GM19372 (cell line): ENCODE data around the gene CPLX3.

ENCODE experiments used
- ATAC-seq: cut with Tn5 transposase; IDR thresholded peaks from one replicate; pipeline ENCODE4 v1.9.1; 2021; ENCODE audit warnings: mild to moderate bottlenecking, low read depth, moderate library complexity; ENCODE audit not compliant: unreplicated experiment

CPLX3 gene

DNA sequence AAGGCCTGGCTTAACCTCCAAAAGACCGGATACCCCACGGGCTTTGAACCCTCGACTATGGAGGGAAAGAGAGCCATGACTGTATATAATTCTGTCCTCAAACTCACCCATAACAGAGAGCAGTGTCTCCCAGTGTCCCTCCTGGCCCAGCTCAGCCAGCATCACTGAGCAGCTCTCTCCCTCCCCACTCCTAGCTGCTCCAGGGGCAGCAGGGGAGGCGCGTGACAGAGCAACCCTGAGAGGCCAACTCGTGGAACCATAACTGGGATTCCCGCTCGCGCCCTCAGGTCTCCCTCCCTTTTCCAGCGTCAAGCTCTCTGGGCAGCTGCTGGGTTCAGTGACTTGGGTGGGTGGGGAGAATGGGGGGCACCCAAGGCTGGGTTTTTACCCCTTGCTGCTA lies 561 bp upstream of the CPLX3 start:
- no peak for ATAC-seq

- no peak for ATAC-seq
These were observed 494 bp downstream of the CPLX3 start for GRCh38 chr15:74826921-74827320.

GRCh38 chr15:74827614-74828013 lies 1.2 kb downstream of the CPLX3 start:
- ATAC-seq: no peak

DNA sequence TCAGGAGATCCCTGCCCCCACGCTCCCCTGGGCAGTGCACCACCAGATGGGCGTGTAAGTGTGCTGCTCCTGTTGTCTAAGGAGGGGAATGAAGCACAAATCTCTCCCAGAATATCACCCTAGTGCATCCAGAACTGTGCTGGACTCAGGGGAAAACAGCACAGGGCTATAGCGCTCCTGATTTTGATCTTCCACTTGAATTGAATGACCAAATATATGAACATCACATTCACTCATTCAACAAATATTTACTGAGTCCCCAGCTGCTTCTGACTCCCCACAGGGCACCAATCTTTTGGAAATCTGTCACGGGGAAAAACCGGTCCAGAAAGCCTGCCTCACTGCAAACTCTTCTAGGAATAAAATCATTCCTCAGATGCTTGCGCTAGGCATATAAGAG lies 2.4 kb downstream of the CPLX3 start:
- ATAC-seq: no peak

- ATAC-seq: no peak
These were observed 3.1 kb downstream of the CPLX3 start for GRCh38 chr15:74829486-74829885.

DNA sequence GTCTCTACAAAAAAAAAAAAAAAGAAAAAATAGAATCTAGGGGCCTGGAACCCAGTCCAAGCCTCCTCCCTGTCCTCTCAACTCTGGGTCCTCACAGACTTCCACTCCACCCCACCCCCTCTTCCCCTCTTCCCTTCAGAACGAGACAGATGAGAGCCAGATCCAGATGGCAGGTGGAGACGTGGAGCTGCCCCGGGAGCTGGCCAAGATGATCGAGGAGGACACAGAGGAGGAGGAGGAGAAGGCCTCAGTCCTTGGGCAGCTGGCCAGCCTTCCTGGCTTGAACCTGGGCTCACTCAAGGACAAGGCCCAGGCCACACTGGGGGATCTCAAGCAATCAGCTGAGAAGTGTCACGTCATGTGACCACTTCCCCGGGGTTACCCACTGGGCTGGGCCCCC lies 3.6 kb downstream of the CPLX3 start:
- no peak for ATAC-seq

DNA sequence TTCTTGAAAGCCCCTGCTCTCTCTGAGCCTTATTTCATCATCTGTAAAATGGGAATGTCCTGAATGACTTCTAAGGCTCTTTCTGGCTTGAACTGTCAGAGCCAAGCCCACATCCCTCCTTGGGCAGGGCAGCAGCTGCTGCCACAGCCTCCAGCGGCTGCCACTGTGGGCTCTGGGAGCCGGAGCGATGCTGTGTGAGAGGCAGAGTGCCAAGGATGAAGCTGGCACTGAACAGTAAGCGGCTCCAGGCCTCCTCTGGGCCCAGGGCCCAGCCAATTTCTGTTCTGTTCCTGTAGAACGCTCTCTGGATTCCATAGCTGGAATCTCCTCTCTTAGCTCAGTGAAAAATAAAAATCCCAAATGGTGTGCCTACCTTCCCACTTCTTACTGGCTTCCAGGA lies 4.4 kb downstream of the CPLX3 start:
- ATAC-seq: no peak

- ATAC-seq: no peak
These were observed 5.5 kb downstream of the CPLX3 start for GRCh38 chr15:74831813-74832495.

DNA sequence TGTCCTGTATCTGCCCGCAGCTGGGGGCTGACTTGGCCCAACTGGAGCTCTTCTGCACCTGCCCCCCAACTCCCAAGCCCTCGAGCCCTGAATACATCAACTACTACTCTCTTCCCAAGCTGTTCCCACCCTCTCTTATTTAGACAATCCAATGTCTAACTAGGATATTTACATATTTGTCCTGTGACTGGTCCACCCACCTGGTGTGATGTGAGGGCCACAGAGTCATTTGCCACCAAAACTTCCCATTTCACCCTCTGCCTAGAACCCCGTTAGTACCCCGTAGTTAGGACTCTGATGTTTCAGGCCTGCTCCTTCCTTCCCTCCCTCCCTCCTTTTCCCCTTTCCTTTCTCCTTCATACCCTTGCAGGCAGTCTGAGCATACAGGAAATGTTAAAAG lies 6.4 kb downstream of the CPLX3 start:
- ATAC-seq: no peak

DNA sequence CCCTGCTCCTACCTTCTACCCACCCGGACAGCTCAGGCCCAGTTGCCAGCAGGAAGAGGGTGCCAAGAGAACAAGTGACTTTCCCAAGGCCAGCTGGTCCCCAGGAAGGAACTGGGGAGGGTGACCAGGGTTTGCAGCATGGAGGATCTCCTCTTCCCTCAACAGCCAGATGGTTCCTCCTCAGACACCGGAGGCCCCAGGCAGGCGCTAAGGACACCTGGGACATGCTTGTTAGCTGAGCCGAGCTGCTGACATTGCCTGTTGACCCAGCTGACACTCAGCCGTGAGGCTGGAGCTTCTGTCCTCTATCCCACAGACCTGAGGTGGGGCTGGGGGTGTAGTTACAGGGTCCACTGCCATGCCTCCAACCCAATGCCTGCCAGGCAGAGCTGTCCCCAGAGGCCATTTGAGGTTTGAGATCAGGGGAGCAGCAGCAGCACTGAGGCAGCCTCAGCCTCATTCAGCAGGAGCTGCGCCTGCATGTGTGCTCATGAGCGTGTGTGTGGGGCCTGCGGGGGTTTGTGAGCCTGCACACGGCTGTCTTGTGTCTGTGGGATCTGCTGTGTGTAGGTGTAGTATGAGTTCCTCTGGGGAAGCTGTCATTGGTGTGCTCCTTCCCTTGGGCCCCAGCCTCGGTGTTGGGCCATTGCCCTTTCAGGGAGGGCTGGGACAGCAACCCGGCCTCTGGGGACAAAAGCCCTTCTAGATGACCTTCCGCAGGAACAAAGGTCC lies 7.1 kb downstream of the CPLX3 start:
- ATAC-seq: no peak

- no peak for ATAC-seq
These were observed 8.9 kb downstream of the CPLX3 start for GRCh38 chr15:74835312-74835823.

- no peak for ATAC-seq
These were observed 10.4 kb downstream of the CPLX3 start for GRCh38 chr15:74836846-74837245.

DNA sequence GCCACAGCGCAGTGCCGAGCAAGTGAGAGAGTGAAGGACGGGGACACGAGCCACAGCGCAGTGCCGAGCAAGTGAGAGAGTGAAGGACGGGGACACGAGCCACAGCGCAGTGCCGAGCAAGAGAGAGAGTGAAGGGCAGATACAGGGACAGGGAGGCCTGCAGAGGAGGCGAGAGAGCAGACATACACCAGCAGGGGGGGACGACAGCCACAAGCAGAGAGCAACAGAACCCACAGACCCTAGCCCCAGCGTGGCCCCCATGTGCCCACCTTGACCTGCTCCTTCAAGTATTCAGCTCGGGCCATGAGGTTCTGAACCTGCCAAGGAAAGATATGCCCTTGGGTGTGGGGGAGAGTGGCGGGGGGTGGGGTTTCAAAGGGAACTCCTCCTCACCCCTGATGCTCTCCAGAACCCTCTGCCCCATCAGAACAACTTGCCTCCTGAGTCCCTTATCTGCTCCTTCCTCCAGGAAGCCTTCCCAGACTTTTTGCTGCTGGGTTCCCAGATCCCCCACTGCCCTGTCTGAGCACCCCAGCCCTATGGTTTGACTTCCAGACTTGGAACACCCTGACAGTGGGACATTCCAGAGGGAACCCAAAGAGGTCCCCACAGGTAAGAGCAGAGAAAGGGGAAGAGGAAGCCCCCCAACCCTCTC lies 11.2 kb downstream of the CPLX3 start:
- ATAC-seq: no peak

GRCh38 chr15:74838137-74838516 lies 11.7 kb downstream of the CPLX3 start:
- ATAC-seq: no peak

GRCh38 chr15:74838746-74839525 lies 12.5 kb downstream of the CPLX3 start:
- ATAC-seq: no peak

GRCh38 chr15:74839526-74840395 lies 13.3 kb downstream of the CPLX3 start:
- ATAC-seq: no peak

GRCh38 chr15:74840851-74841775 lies 14.7 kb downstream of the CPLX3 start:
- ATAC-seq: no peak

- ATAC-seq: no peak
These were observed 15.5 kb downstream of the CPLX3 start for GRCh38 chr15:74841891-74842373.
